GM18858 (cell line): ENCODE results near the gene PPP4R3A.
"Not testable (repeated sequence)": the region's sequence is repeated elsewhere in the genome, so short reads cannot be mapped to it uniquely, and the experiment has no call there.

Source experiments
- ATAC-seq: cut with Tn5 transposase; IDR thresholded peaks from one replicate; pipeline ENCODE4 v1.9.1; 2021; ENCODE audit not compliant: unreplicated experiment

Gene PPP4R3A

GRCh38 chr14:91506226-91506625, 3.9 kb downstream of the PPP4R3A start:
- ATAC-seq = no peak

GRCh38 chr14:91503000-91503504, 7.1 kb downstream of the PPP4R3A start:
- ATAC-seq = no peak

GRCh38 chr14:91501951-91502930, 7.9 kb downstream of the PPP4R3A start:
- no peak for ATAC-seq

GRCh38 chr14:91501348-91501747, 8.8 kb downstream of the PPP4R3A start:
- no peak for ATAC-seq

- ATAC-seq = no peak
Measured at GRCh38 chr14:91496790-91497189, 13.3 kb downstream of the PPP4R3A start.

GRCh38 chr14:91494392-91495065, 15.6 kb downstream of the PPP4R3A start:
- ATAC-seq = not testable (repeated sequence)

GRCh38 chr14:91493169-91493568, 16.9 kb downstream of the PPP4R3A start:
- no peak for ATAC-seq

- ATAC-seq = no peak
Measured at GRCh38 chr14:91484744-91485143, 25.4 kb downstream of the PPP4R3A start.

- ATAC-seq = no peak
Measured at GRCh38 chr14:91484186-91484585, 25.9 kb downstream of the PPP4R3A start.

GRCh38 chr14:91482263-91483013, 27.7 kb downstream of the PPP4R3A start:
- ATAC-seq = no peak

- no peak for ATAC-seq
Measured at GRCh38 chr14:91477388-91477787, 32.7 kb downstream of the PPP4R3A start.

GRCh38 chr14:91473046-91473445, 37.1 kb downstream of the PPP4R3A start:
- no peak for ATAC-seq

- no peak for ATAC-seq
Measured at GRCh38 chr14:91470216-91470615, 39.9 kb downstream of the PPP4R3A start.

- no peak for ATAC-seq
Measured at GRCh38 chr14:91466192-91466591, 43.9 kb downstream of the PPP4R3A start.

GRCh38 chr14:91464615-91465205, 45.4 kb downstream of the PPP4R3A start:
- no peak for ATAC-seq

- no peak for ATAC-seq
Measured at GRCh38 chr14:91458612-91459011, 51.5 kb downstream of the PPP4R3A start.

- no peak for ATAC-seq
Measured at GRCh38 chr14:91456283-91456682, 53.8 kb downstream of the PPP4R3A start.

GRCh38 chr14:91454580-91454979, 55.5 kb downstream of the PPP4R3A start:
- no peak for ATAC-seq

- no peak for ATAC-seq
Measured at GRCh38 chr14:91454155-91454554, 56.0 kb downstream of the PPP4R3A start.

GRCh38 chr14:91453744-91454143, 56.4 kb downstream of the PPP4R3A start:
- ATAC-seq = no peak
